DMS79 (cell line): ENCODE data around the gene SLC6A12.

Experiments
- DNase-seq: peaks from one replicate; lab custom pipeline; 2025; lab: John Stamatoyannopoulos, UW

Gene SLC6A12

GRCh38 chr12:162467-163307 is 51.3 kb downstream of the SLC6A12 start:
- DNase-seq, result no peak

GRCh38 chr12:161823-162222 is 52.1 kb downstream of the SLC6A12 start:
- no peak for DNase-seq

GRCh38 chr12:160858-161257 is 53.1 kb downstream of the SLC6A12 start:
- no peak for DNase-seq

- DNase-seq, result no peak
These were observed 54.7 kb downstream of the SLC6A12 start for GRCh38 chr12:159156-159782.

GRCh38 chr12:157644-158043 is 56.3 kb downstream of the SLC6A12 start:
- no peak for DNase-seq

GRCh38 chr12:156945-157344 is 57.0 kb downstream of the SLC6A12 start:
- DNase-seq, result no peak

GRCh38 chr12:155646-156045 is 58.3 kb downstream of the SLC6A12 start:
- DNase-seq, result no peak

- no peak for DNase-seq
These were observed 59.0 kb downstream of the SLC6A12 start for GRCh38 chr12:155006-155405.

- no peak for DNase-seq
These were observed 59.9 kb downstream of the SLC6A12 start for GRCh38 chr12:154058-154457.

GRCh38 chr12:153080-153746 is 60.7 kb downstream of the SLC6A12 start:
- no peak for DNase-seq

- DNase-seq, result no peak
These were observed 61.5 kb downstream of the SLC6A12 start for GRCh38 chr12:152440-152839.

- DNase-seq, result no peak
These were observed 62.4 kb downstream of the SLC6A12 start for GRCh38 chr12:151579-151978.

- DNase-seq, result no peak
These were observed 65.1 kb downstream of the SLC6A12 start for GRCh38 chr12:148676-149416.

GRCh38 chr12:147242-147641 is 66.7 kb downstream of the SLC6A12 start:
- no peak for DNase-seq

- DNase-seq, result no peak
These were observed 68.5 kb downstream of the SLC6A12 start for GRCh38 chr12:145369-145960.

- DNase-seq, result no peak
These were observed 69.2 kb downstream of the SLC6A12 start for GRCh38 chr12:144650-145284.

GRCh38 chr12:143964-144649 is 69.8 kb downstream of the SLC6A12 start:
- DNase-seq, result no peak

GRCh38 chr12:140162-140561 is 73.8 kb downstream of the SLC6A12 start:
- DNase-seq, result no peak
